Body of pancreas (tissue), 4 donors: ENCODE results near the gene NAB2. TPM values are rescaled to one million over a fixed set of nuclear protein-coding genes. Genes with fewer than 3 reads are reported as not detected.

Experiments used
- ATAC-seq: fragments of 150-250 bp; one replicate; pipeline ENCODE4 v1.9.1; 2016
- DNase-seq, 4 donors: peaks; one replicate each; pipeline ENCODE4 v3.0.0-alpha.2; 2019
- H3K27ac ChIP-seq, 4 donors: fragments of 200-600 bp; sonication (generic); 1 replicate in 3 of 4; 2 replicates in 1 of 4; pipeline versions ENCODE4 v1.5.1 to v1.6.1; 2016 to 2019; ENCODE audit warnings: mild to moderate bottlenecking in 1 of 4, mixed read lengths in 1 of 4, moderate library complexity in 1 of 4
- H3K27me3 ChIP-seq, 2 donors: fragments of 200-600 bp; sonication (generic); one replicate each; pipeline ENCODE4 v1.6.0; 2016; ENCODE audit warnings: mild to moderate bottlenecking in 1 of 2
- H3K36me3 ChIP-seq, 2 donors: fragments of 200-600 bp; sonication (generic); replicated peaks in 1 of 2; 2 replicates each; pipeline ENCODE4 v1.5.1; 2016; ENCODE audit warnings: low read depth in 2 of 2; ENCODE audit not compliant: insufficient read depth in 1 of 2
- H3K4me1 ChIP-seq: fragments of 200-600 bp; sonication (generic); one replicate; pipeline ENCODE4 v1.6.0; 2016
- H3K4me3 ChIP-seq, 2 donors: fragments of 200-600 bp; sonication (generic); 1 replicate in 1 of 2; 2 replicates in 1 of 2; pipeline ENCODE4 v1.5.1; 2016 to 2019
- H3K9me3 ChIP-seq, 3 donors: fragments of 200-600 bp; sonication (generic); 1 replicate in 2 of 3; 2 replicates in 1 of 3; pipeline ENCODE4 v1.5.1; 2016
- CTCF ChIP-seq, 7 experiments: fragments of 450-650 bp in 4 of 7; fragments of 200-600 bp in 3 of 7; sonication (generic) in 3 of 7; IDR thresholded peaks; one replicate each; pipeline ENCODE4 v1.5.1; 2016 to 2019; ENCODE audit warnings: antibody characterized with exemption in 7 of 7
- POLR2A ChIP-seq, 3 donors: fragments of 450-650 bp; IDR thresholded peaks; one replicate each; pipeline ENCODE4 v1.6.1; 2016; ENCODE audit warnings: antibody characterized with exemption in 3 of 3, mild to moderate bottlenecking in 2 of 3
- WGBS, 2 donors: methylation state at CpG; one replicate each; pipeline ENCODE4 v1.1.5; 2017; 5-methylcytosine and 5-hydroxymethylcytosine counted together
- intact Hi-C: fragments of 100-400 bp; cut with DNase I; formaldehyde crosslinking; loops from one replicate; pipeline ENCODE4 v1.15.1; 2023
- total RNA-seq, 2 donors: library from RNA; depleted of rRNA; stranded (reverse); fragments of >200 nt; gene quantifications; one replicate each; pipeline ENCODE4 v1.1.0, GENCODE V29; 2016

NAB2 gene
- total RNA-seq, 2 donors from 2014 or later = 4.0 to 7.3 TPM

GRCh38 chr12:57087010-57087690 lies 1.8 kb upstream of the NAB2 start:
- no peaks in the 10 kb centered on the region for H3K36me3 ChIP-seq
- peak overlapping the region; percentile 47 to 62 for H3K4me3 ChIP-seq
- TF ChIP-seq POLR2A (IDR thresholded peaks at IDR 0.05) (peak in 2 of 3 donors; percentile 59 to 63), CTCF (IDR thresholded peaks at IDR 0.05) (no peak)
- intact Hi-C loops = no loop called here
- H3K4me1 ChIP-seq = peaks cover 37% of the 10 kb centered on the region
- H3K9me3 ChIP-seq = no peaks in the 10 kb centered on the region
- DNase-seq = peak; percentile 73 to 86 (median 78)
- ATAC-seq = peak; percentile 34
- 0% methylated on average over 12 to 52 of the region's 52 CpGs for WGBS, 2 donors
- peak overlapping the region; percentile 95 to 97 (median 96) for H3K27ac ChIP-seq
- no peaks in the 10 kb centered on the region for H3K27me3 ChIP-seq

GRCh38 chr12:57087691-57088353 lies 1.1 kb upstream of the NAB2 start:
- Histone ChIP-seq H3K4me3 (peak overlapping the region; percentile 47 to 62), H3K4me1 (peaks cover 37% of the 10 kb centered on the region), H3K36me3 (no peaks in the 10 kb centered on the region), H3K27me3 (no peaks in the 10 kb centered on the region), H3K9me3 (no peaks in the 10 kb centered on the region), H3K27ac (peak overlapping the region; percentile 95 to 97 (median 96))
- 0 to 1% methylated on average over 21 to 37 of the region's 37 CpGs for WGBS, 2 donors
- intact Hi-C loops = no loop called here
- ATAC-seq (peak; percentile 43), DNase-seq (peak; percentile 80 to 90 (median 86))
- TF ChIP-seq CTCF (IDR thresholded peaks at IDR 0.05) (peak in 2 of 7 experiments; percentile 17 to 19), POLR2A (IDR thresholded peaks at IDR 0.05) (peak; percentile 8 to 53 (median 15))

- 5 to 8% methylated on average over 44 of the region's 45 CpGs for WGBS, 2 donors
- TF ChIP-seq POLR2A (IDR thresholded peaks at IDR 0.05) = peak in 1 of 3 donors; percentile 46
- no peak for TF ChIP-seq CTCF (IDR thresholded peaks at IDR 0.05)
- H3K27me3 ChIP-seq = no peaks in the 10 kb centered on the region
- H3K36me3 ChIP-seq = no peaks in the 10 kb centered on the region
- H3K27ac ChIP-seq = peak overlapping the region; percentile 76 to 97 (median 96)
- ATAC-seq (no peak), DNase-seq (peak; percentile 41 to 73 (median 52))
- no peaks in the 10 kb centered on the region for H3K9me3 ChIP-seq
- peak overlapping the region; percentile 53 to 59 for H3K4me3 ChIP-seq
- intact Hi-C loops = no loop called here
- peaks cover 41% of the 10 kb centered on the region for H3K4me1 ChIP-seq
Measured at GRCh38 chr12:57089271-57090245, 644 bp downstream of the NAB2 start.

- 64 to 69% methylated on average over 6 of the region's 6 CpGs for WGBS, 2 donors
- H3K4me1 ChIP-seq = peaks cover 42% of the 10 kb centered on the region
- TF ChIP-seq POLR2A (IDR thresholded peaks at IDR 0.05) (no peak), CTCF (IDR thresholded peaks at IDR 0.05) (no peak)
Measured at GRCh38 chr12:57090490-57090889, 1.6 kb downstream of the NAB2 start.

More at GRCh38 chr12:57090490-57090889, 1.6 kb downstream of the NAB2 start:
- Histone ChIP-seq H3K36me3 (no peaks in the 10 kb centered on the region), H3K4me3 (no peak overlapping the region), H3K27me3 (no peaks in the 10 kb centered on the region), H3K27ac (peak overlapping the region in 1 of 4 donors; percentile 96), H3K9me3 (no peaks in the 10 kb centered on the region)
- ATAC-seq (no peak), DNase-seq (no peak)
- intact Hi-C loops = no loop called here
